OCI-LY7 (cell line): ENCODE results near the gene PIK3C2B. TPM values are rescaled to one million over a fixed set of nuclear protein-coding genes. Genes with fewer than 3 reads are reported as not detected.

Experiments used
- BruUV-seq: library from RNA; stranded (reverse); fragments of 400-500 nt; replicated peaks from 2 replicates; lab custom pipeline; 2021; lab: Mats Ljungman, UMichigan
- CTCF ChIA-PET: fragments of 300-600 bp; sonication (Branson Sonifier 250); formaldehyde crosslinking; loops from one replicate; lab custom pipeline; 2022; ENCODE audit warnings: antibody characterized with exemption; ENCODE audit not compliant: unreplicated experiment; lab: Charles Lee
- POLR2A ChIA-PET: fragments of 300-600 bp; sonication (Branson Sonifier 250); formaldehyde crosslinking; loops from one replicate; lab custom pipeline; 2022; ENCODE audit warnings: antibody characterized with exemption; lab: Charles Lee
- DNase-seq: peaks from one replicate; pipeline ENCODE4 v3.0.0-alpha.2; 2015; ENCODE audit warnings: low spot score
- H2AFZ ChIP-seq: fragments of 200-600 bp; sonication (generic), shearing (Covaris generic); 2 replicates; pipeline ENCODE4 v1.6.1; 2014; ENCODE audit warnings: mild to moderate bottlenecking, antibody characterized with exemption, low read length, moderate library complexity
- H3K27ac ChIP-seq: fragments of 200-600 bp; sonication (generic); 2 replicates; pipeline ENCODE4 v1.5.1; 2014; ENCODE audit warnings: mixed run types, low read depth, mild to moderate bottlenecking, moderate library complexity, low read length, inconsistent platforms; ENCODE audit not compliant: poor library complexity, severe bottlenecking
- H3K36me3 ChIP-seq: fragments of 200-600 bp; sonication (generic); 2 replicates; pipeline ENCODE4 v1.6.1; 2014; ENCODE audit warnings: mild to moderate bottlenecking, antibody characterized with exemption, low read length, moderate library complexity, mixed read lengths; ENCODE audit not compliant: insufficient read depth
- H3K4me1 ChIP-seq: fragments of 200-600 bp; sonication (generic); 2 replicates; pipeline ENCODE4 v1.5.1; 2014; ENCODE audit warnings: mild to moderate bottlenecking, low read length; ENCODE audit not compliant: insufficient read depth, poor library complexity, severe bottlenecking
- H3K4me2 ChIP-seq: fragments of 200-600 bp; sonication (generic); 2 replicates; pipeline ENCODE4 v1.6.1; 2014; ENCODE audit warnings: mild to moderate bottlenecking, low read length
- H3K4me3 ChIP-seq: fragments of 200-600 bp; sonication (generic); 2 replicates; pipeline ENCODE4 v1.5.1; 2014; ENCODE audit warnings: mild to moderate bottlenecking, low read depth, low read length; ENCODE audit not compliant: poor library complexity, severe bottlenecking
- H3K79me2 ChIP-seq: fragments of 200-600 bp; sonication (generic); 2 replicates; pipeline ENCODE4 v1.6.1; 2016; ENCODE audit warnings: low read depth, mild to moderate bottlenecking, low read length, moderate library complexity, mixed read lengths; ENCODE audit not compliant: insufficient read depth
- H3K9me2 ChIP-seq: fragments of 200-600 bp; sonication (generic); 2 replicates; pipeline ENCODE4 v1.6.1; 2016; ENCODE audit warnings: mild to moderate bottlenecking, low read length, mixed read lengths; ENCODE audit not compliant: insufficient read depth
- H3K9me3 ChIP-seq: fragments of 200-600 bp; sonication (generic); 2 replicates; pipeline ENCODE4 v1.6.1; 2014; ENCODE audit warnings: mild to moderate bottlenecking, mixed run types, low read length, mixed read lengths
- H4K20me1 ChIP-seq: fragments of 200-600 bp; sonication (generic); 2 replicates; pipeline ENCODE4 v1.6.1; 2014; ENCODE audit warnings: mild to moderate bottlenecking, antibody characterized with exemption, low read length, moderate library complexity, mixed read lengths; ENCODE audit not compliant: insufficient read depth
- EZH2phosphoT487 ChIP-seq: fragments of 200-600 bp; sonication (generic); IDR thresholded peaks from 2 replicates; pipeline ENCODE4 v1.6.1; 2018; ENCODE audit warnings: low read depth, borderline replicate concordance, mild to moderate bottlenecking, mixed run types, antibody characterized with exemption, low read length, moderate library complexity, mixed read lengths
- intact Hi-C: fragments of 100-400 bp; cut with micrococcal nuclease; formaldehyde crosslinking; loops from one replicate; pipeline ENCODE4 v1.10.0; 2022; ENCODE audit not compliant: unreplicated experiment
- total RNA-seq, 2 experiments: library from RNA; depleted of rRNA in 1 of 2; stranded (reverse); fragments of >200 nt in 1 of 2; shearing (Covaris generic) in 1 of 2; gene quantifications; 2 replicates each; pipeline ENCODE4 v1.2.3, GENCODE V29; 2014 to 2022
- TF ChIP-seq, protein P1 (sequence below): fragments of 200-600 bp; sonication (generic); conservative IDR thresholded peaks from 2 replicates; pipeline ENCODE4 v1.5.1; 2014; ENCODE audit warnings: mild to moderate bottlenecking, antibody characterized with exemption, low read length, moderate library complexity, mixed read lengths

PIK3C2B gene
- total RNA-seq, 2 experiments from 2014 or later, result 12.5 to 43.9 TPM

DNA sequence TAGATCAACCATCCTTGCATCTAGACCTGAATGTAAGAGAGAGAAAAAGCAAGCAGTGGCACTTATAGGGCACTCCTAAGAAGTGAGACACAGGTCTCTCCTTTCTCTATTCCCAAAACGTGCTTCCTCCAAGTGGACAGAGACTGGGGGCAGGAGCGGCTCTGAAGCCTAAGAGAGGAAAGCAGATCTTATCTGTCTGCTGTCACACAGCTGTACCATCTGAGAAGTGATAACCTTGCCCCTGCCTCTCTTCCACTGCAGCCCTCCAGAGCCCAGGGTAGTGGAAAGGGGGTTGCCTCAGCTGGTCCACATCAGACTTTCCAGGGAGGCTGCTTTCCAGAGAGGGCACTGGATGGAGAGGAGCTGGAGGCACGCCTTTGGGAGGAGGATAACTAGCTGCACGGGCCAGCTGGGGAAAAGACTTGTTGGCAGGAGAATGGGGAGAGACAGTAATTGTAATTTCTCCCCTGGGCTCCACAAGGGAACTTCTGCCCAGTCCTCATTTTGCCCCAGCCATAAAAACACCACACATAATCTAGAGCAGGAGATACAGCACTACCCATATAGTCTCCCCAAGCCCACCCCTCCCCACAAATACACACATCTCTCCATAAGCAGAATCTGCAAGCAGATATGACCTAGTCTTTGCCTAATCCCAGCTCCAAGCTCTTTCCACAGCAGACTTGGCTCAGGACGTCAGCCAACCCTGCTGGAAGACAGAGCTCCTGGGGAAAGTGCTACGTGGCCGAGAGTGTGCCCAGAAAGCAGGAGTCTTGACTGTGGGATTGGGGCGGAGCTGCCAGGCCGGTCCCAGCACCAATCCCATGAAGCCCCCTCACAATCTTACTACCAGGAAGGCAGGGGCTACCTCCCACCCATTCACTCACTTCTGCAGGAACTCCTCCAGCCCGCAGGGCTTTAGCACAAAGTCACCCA lies 31.2 kb downstream of the PIK3C2B start:
- intact Hi-C loops, result no loop called here

DNA sequence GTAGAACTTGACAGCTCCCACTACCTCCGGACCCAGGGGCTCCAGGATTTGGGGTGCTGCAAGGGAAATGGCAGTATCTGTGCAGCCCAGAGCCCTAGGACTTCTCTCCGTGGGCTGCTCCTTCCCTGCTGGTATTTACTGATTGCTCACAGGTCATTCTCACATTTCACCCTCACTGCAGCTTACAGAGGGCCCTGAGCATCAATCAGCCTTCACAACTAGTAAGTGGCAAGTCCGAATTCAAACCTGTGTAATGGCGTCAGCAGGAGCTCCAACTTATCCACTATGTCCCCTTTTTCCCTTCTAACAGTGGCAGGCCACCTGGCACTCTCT lies 32.4 kb downstream of the PIK3C2B start:
- POLR2A ChIA-PET, result interaction anchor here (0.5 to 6.3 kb wide), 3 partner anchors 17 to 33 kb away, joined by 3 to 55 read pairs (median 5); partner anchors contain the start of gene PIK3C2B
- TF ChIP-seq, protein P1, sequence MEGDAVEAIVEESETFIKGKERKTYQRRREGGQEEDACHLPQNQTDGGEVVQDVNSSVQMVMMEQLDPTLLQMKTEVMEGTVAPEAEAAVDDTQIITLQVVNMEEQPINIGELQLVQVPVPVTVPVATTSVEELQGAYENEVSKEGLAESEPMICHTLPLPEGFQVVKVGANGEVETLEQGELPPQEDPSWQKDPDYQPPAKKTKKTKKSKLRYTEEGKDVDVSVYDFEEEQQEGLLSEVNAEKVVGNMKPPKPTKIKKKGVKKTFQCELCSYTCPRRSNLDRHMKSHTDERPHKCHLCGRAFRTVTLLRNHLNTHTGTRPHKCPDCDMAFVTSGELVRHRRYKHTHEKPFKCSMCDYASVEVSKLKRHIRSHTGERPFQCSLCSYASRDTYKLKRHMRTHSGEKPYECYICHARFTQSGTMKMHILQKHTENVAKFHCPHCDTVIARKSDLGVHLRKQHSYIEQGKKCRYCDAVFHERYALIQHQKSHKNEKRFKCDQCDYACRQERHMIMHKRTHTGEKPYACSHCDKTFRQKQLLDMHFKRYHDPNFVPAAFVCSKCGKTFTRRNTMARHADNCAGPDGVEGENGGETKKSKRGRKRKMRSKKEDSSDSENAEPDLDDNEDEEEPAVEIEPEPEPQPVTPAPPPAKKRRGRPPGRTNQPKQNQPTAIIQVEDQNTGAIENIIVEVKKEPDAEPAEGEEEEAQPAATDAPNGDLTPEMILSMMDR, result no peak
- no peak for TF ChIP-seq EZH2phosphoT487
- H4K20me1 ChIP-seq, result no peaks in the 10 kb centered on the region
- no peaks in the 10 kb centered on the region for H3K9me3 ChIP-seq
- H3K36me3 ChIP-seq, result 0 out of 2 replicates have a peak, but pooled peaks cover 15% of the 10 kb centered on the region
- no peaks in the 10 kb centered on the region for H3K79me2 ChIP-seq
- H3K9me2 ChIP-seq, result no peaks in the 10 kb centered on the region
- CTCF ChIA-PET, result no interaction called here
- H3K4me2 ChIP-seq, result peak overlapping the region; percentile 71
- H2AFZ ChIP-seq, result no peak overlapping the region
- no TSS peak for BruUV-seq
- H3K4me1 ChIP-seq, result peaks cover 59% of the 10 kb centered on the region
- intact Hi-C loops, result no loop called here
- peak overlapping the region; percentile 41 for H3K27ac ChIP-seq
- DNase-seq, result no peak
- H3K4me3 ChIP-seq, result peak overlapping the region; percentile 43

More for the DNA sequence above, 31.2 kb downstream of the PIK3C2B start:
- no peaks in the 10 kb centered on the region for H4K20me1 ChIP-seq
- TF ChIP-seq, protein P1, result no peak
- TF ChIP-seq EZH2phosphoT487, result no peak
- H3K36me3 ChIP-seq, result 0 out of 2 replicates have a peak, but pooled peaks cover 15% of the 10 kb centered on the region
- H3K27ac ChIP-seq, result no peak overlapping the region
- H3K4me1 ChIP-seq, result peaks cover 59% of the 10 kb centered on the region
- no peaks in the 10 kb centered on the region for H3K9me3 ChIP-seq
- H3K9me2 ChIP-seq, result no peaks in the 10 kb centered on the region
- CTCF ChIA-PET, result no interaction called here
- no peak overlapping the region for H2AFZ ChIP-seq
- POLR2A ChIA-PET, result interaction anchor here (6.3 kb wide), 1 partner anchor 16 kb away, joined by 55 read pairs; no protein-coding TSS in a partner anchor
- no peak overlapping the region for H3K4me2 ChIP-seq
- DNase-seq, result no peak
- H3K79me2 ChIP-seq, result no peaks in the 10 kb centered on the region
- no TSS peak for BruUV-seq
- H3K4me3 ChIP-seq, result no peak overlapping the region
